GM12874 (cell line): ENCODE data around the gene GRIN3B.

Source experiments
- CTCF ChIP-seq: IDR thresholded peaks from 2 replicates; pipeline ENCODE4 v1.5.1; 2011; ENCODE audit warnings: low read depth, mild to moderate bottlenecking, control low read depth, low read length, moderate library complexity; ENCODE audit not compliant: insufficient read depth

Gene GRIN3B

GRCh38 chr19:962683-963400, 37.4 kb upstream of the GRIN3B start:
- TF ChIP-seq CTCF: no peak

- TF ChIP-seq CTCF: no peak
Observed at GRCh38 chr19:963486-963951, 36.7 kb upstream of the GRIN3B start.

GRCh38 chr19:964116-964520, 36.1 kb upstream of the GRIN3B start:
- TF ChIP-seq CTCF: no peak

GRCh38 chr19:964761-965694, 35.2 kb upstream of the GRIN3B start:
- no peak for TF ChIP-seq CTCF

- no peak for TF ChIP-seq CTCF
Observed at GRCh38 chr19:966485-967088, 33.6 kb upstream of the GRIN3B start.

GRCh38 chr19:970695-971094, 29.5 kb upstream of the GRIN3B start:
- TF ChIP-seq CTCF: peak; percentile 59

GRCh38 chr19:971795-972194, 28.4 kb upstream of the GRIN3B start:
- no peak for TF ChIP-seq CTCF
